Smooth muscle cell (in vitro differentiated cells): ENCODE results near the gene HTT-AS. TPM values are rescaled to one million over a fixed set of nuclear protein-coding genes. Genes with fewer than 3 reads are reported as not detected.

Source experiments
- DNase-seq: peaks from one replicate; lab custom pipeline; 2025; ENCODE audit not compliant: unreplicated experiment; lab: John Stamatoyannopoulos, UW
- H2AFZ ChIP-seq: fragments of 200-600 bp; sonication (generic); 2 replicates; pipeline ENCODE4 v1.6.0; 2016; ENCODE audit warnings: antibody characterized with exemption, low read depth, mild to moderate bottlenecking
- H3F3A ChIP-seq: fragments of 200-600 bp; sonication (generic); 2 replicates; pipeline ENCODE4 v1.6.0; 2017; ENCODE audit warnings: antibody characterized with exemption, low read depth
- H3K27ac ChIP-seq: fragments of 200-600 bp; sonication (generic); 2 replicates; pipeline ENCODE4 v1.5.1; 2016; ENCODE audit warnings: low read depth, mild to moderate bottlenecking
- H3K27me3 ChIP-seq: fragments of 200-600 bp; sonication (generic); 2 replicates; pipeline ENCODE4 v1.6.1; 2016; ENCODE audit warnings: low read depth, mild to moderate bottlenecking
- H3K36me3 ChIP-seq: fragments of 200-600 bp; sonication (generic); 2 replicates; pipeline ENCODE4 v1.5.1; 2016; ENCODE audit warnings: low read depth
- H3K4me1 ChIP-seq: fragments of 200-600 bp; sonication (generic); 2 replicates; pipeline ENCODE4 v1.5.1; 2016; ENCODE audit warnings: low read depth
- H3K4me2 ChIP-seq: fragments of 200-600 bp; sonication (generic); 2 replicates; pipeline ENCODE4 v1.6.0; 2016; ENCODE audit warnings: mild to moderate bottlenecking
- H3K4me3 ChIP-seq: fragments of 200-600 bp; sonication (generic); 2 replicates; pipeline ENCODE4 v1.5.1; 2016; ENCODE audit warnings: mild to moderate bottlenecking
- H3K79me2 ChIP-seq: fragments of 200-600 bp; sonication (generic); 2 replicates; pipeline ENCODE4 v1.6.0; 2016; ENCODE audit warnings: low read depth, mild to moderate bottlenecking
- H3K9ac ChIP-seq: fragments of 200-600 bp; sonication (generic); 2 replicates; pipeline ENCODE4 v1.6.0; 2016; ENCODE audit warnings: low read depth
- H3K9me3 ChIP-seq: fragments of 200-600 bp; sonication (generic); replicated peaks from 2 replicates; pipeline ENCODE4 v1.5.1; 2016; ENCODE audit warnings: low read depth
- H4K20me1 ChIP-seq: fragments of 200-600 bp; sonication (generic); 2 replicates; pipeline ENCODE4 v1.6.0; 2016; ENCODE audit warnings: low read depth
- CTCF ChIP-seq: fragments of 200-600 bp; sonication (generic); IDR thresholded peaks from 2 replicates; pipeline ENCODE4 v1.5.1; 2017; ENCODE audit warnings: borderline replicate concordance, mild to moderate bottlenecking, antibody characterized with exemption; ENCODE audit not compliant: insufficient read depth, poor library complexity, severe bottlenecking
- WGBS: methylation state at CpG from one replicate; pipeline ENCODE4 v1.1.7; 2016; ENCODE audit warnings: low lambda C conversion rate; 5-methylcytosine and 5-hydroxymethylcytosine counted together
- polyA plus RNA-seq: library from polyadenylated mRNA; unstranded; fragments of >200 nt; fragmentation: Nextera tagmentation; extraction: Ambion mirVana; gene quantifications from 2 replicates; pipeline ENCODE4 v1.2.1, GENCODE V29; 2016
- total RNA-seq: library from RNA; depleted of rRNA; stranded (reverse); fragments of >200 nt; gene quantifications from 2 replicates; pipeline ENCODE4 v1.2.3, GENCODE V29; 2014

Gene HTT-AS
- total and polyA plus RNA-seq, 2 experiments from 2014 or later: not detected

GRCh38 chr4:3066836-3067400, 7.4 kb downstream of the HTT-AS start:
- Histone ChIP-seq H3K27me3 (no peaks in the 10 kb centered on the region), H3K79me2 (no peaks in the 10 kb centered on the region), H3K36me3 (no peaks in the 10 kb centered on the region), H2AFZ (no peak overlapping the region), H4K20me1 (peaks cover 2% of the 10 kb centered on the region), H3K9me3 (no peaks in the 10 kb centered on the region), H3K4me3 (no peak overlapping the region), H3K9ac (no peak overlapping the region), H3K27ac (no peak overlapping the region), H3K4me2 (no peak overlapping the region), H3F3A (no peaks in the 10 kb centered on the region), H3K4me1 (no peaks in the 10 kb centered on the region)
- 82% methylated on average over 6 of the region's 6 CpGs for WGBS
- no peak for DNase-seq
- no peak for TF ChIP-seq CTCF

- Histone ChIP-seq H3K27ac (no peak overlapping the region), H2AFZ (no peak overlapping the region), H3K79me2 (no peaks in the 10 kb centered on the region), H3K4me1 (no peaks in the 10 kb centered on the region), H3K9me3 (no peaks in the 10 kb centered on the region), H3K36me3 (no peaks in the 10 kb centered on the region), H3K4me2 (no peak overlapping the region), H3K9ac (no peak overlapping the region), H4K20me1 (peaks cover 2% of the 10 kb centered on the region), H3K4me3 (no peak overlapping the region), H3F3A (no peaks in the 10 kb centered on the region), H3K27me3 (no peaks in the 10 kb centered on the region)
- WGBS: 91% methylated on average over 3 of the region's 3 CpGs
- no peak for DNase-seq
- no peak for TF ChIP-seq CTCF
Measured at GRCh38 chr4:3065551-3065950, 8.8 kb downstream of the HTT-AS start.

GRCh38 chr4:3062471-3062870, 11.9 kb downstream of the HTT-AS start:
- H3K9me3 ChIP-seq: no peaks in the 10 kb centered on the region
- no peaks in the 10 kb centered on the region for H3F3A ChIP-seq
- WGBS: 65% methylated on average over 12 of the region's 12 CpGs
- H2AFZ ChIP-seq: no peak overlapping the region
- H3K36me3 ChIP-seq: no peaks in the 10 kb centered on the region
- no peak for TF ChIP-seq CTCF
- no peak overlapping the region for H3K4me2 ChIP-seq
- no peaks in the 10 kb centered on the region for H3K79me2 ChIP-seq
- peaks cover 2% of the 10 kb centered on the region for H4K20me1 ChIP-seq
- no peak overlapping the region for H3K4me3 ChIP-seq
- H3K27ac ChIP-seq: no peak overlapping the region
- DNase-seq: no peak
- peaks cover 7% of the 10 kb centered on the region for H3K27me3 ChIP-seq
- no peak overlapping the region for H3K9ac ChIP-seq
- H3K4me1 ChIP-seq: no peaks in the 10 kb centered on the region

- DNase-seq: no peak
- Histone ChIP-seq H3K79me2 (no peaks in the 10 kb centered on the region), H3K9ac (no peak overlapping the region), H3F3A (no peaks in the 10 kb centered on the region), H3K27ac (no peak overlapping the region), H2AFZ (no peak overlapping the region), H3K27me3 (peaks cover 7% of the 10 kb centered on the region), H3K4me1 (no peaks in the 10 kb centered on the region), H3K9me3 (no peaks in the 10 kb centered on the region), H3K36me3 (no peaks in the 10 kb centered on the region), H3K4me2 (no peak overlapping the region), H4K20me1 (peaks cover 2% of the 10 kb centered on the region), H3K4me3 (no peak overlapping the region)
- 93% methylated on average over 6 of the region's 6 CpGs for WGBS
- TF ChIP-seq CTCF: no peak
Measured at GRCh38 chr4:3060946-3061345, 13.4 kb downstream of the HTT-AS start.
